Caco-2 (cell line): Measurements from ENCODE around the gene DAD1. TPM values are rescaled to one million over a fixed set of nuclear protein-coding genes. Genes with fewer than 3 reads are reported as not detected.

Source experiments
- BruUV-seq: library from RNA; stranded (reverse); fragments of 400-500 nt; replicated peaks from 2 replicates; lab custom pipeline; 2021; lab: Mats Ljungman, UMichigan
- CTCF ChIA-PET: fragments of 300-600 bp; sonication (Branson Sonifier 250); formaldehyde crosslinking; loops from one replicate; lab custom pipeline; 2022; ENCODE audit warnings: antibody characterized with exemption; lab: Charles Lee
- POLR2A ChIA-PET: fragments of 300-600 bp; sonication (Branson Sonifier 250); formaldehyde crosslinking; loops from one replicate; lab custom pipeline; 2022; ENCODE audit warnings: antibody characterized with exemption; lab: Charles Lee
- DNase-seq, 2 experiments: peaks; one replicate each; pipeline versions ENCODE4 v3.0.0 to v3.0.0-alpha.2; 2020 to 2022
- H3K27me3 ChIP-seq: replicated peaks from 2 replicates; pipeline ENCODE4 v1.6.0; 2011; ENCODE audit warnings: low read length; ENCODE audit not compliant: control insufficient read depth, insufficient read depth
- H3K36me3 ChIP-seq: 2 replicates; pipeline ENCODE4 v1.5.1; 2011; ENCODE audit warnings: low read length; ENCODE audit not compliant: control insufficient read depth, insufficient read depth
- H3K4me1 ChIP-seq: fragments of 250-450 bp; sonication (Bioruptor Pico); 2 replicates; pipeline ENCODE4 v1.5.1; 2020; ENCODE audit warnings: mild to moderate bottlenecking
- H3K4me3 ChIP-seq: 2 replicates; pipeline ENCODE4 v1.5.1; 2011; ENCODE audit warnings: low read depth, mild to moderate bottlenecking, control low read depth, low read length
- H3K9me3 ChIP-seq: fragments of 250-450 bp; sonication (Bioruptor Pico); 2 replicates; pipeline ENCODE4 v1.5.1; 2020; ENCODE audit warnings: mild to moderate bottlenecking, moderate library complexity
- H3K27ac Mint-ChIP-seq: one replicate; pipeline ENCODE4 v1.8.0; 2022; ENCODE audit warnings: mixed read lengths; ENCODE audit not compliant: unreplicated experiment
- H3K27me3 Mint-ChIP-seq: one replicate; pipeline ENCODE4 v1.8.0; 2022; ENCODE audit warnings: mixed read lengths; ENCODE audit not compliant: insufficient read depth, unreplicated experiment
- H3K36me3 Mint-ChIP-seq: one replicate; pipeline ENCODE4 v1.8.0; 2022; ENCODE audit warnings: mild to moderate bottlenecking, mixed read lengths; ENCODE audit not compliant: insufficient read depth, unreplicated experiment
- H3K4me1 Mint-ChIP-seq: one replicate; pipeline ENCODE4 v1.8.0; 2022; ENCODE audit warnings: low read depth, mixed read lengths; ENCODE audit not compliant: unreplicated experiment
- H3K4me3 Mint-ChIP-seq: one replicate; pipeline ENCODE4 v1.8.0; 2022; ENCODE audit warnings: mild to moderate bottlenecking, moderate library complexity, mixed read lengths; ENCODE audit not compliant: unreplicated experiment
- H3K9me3 Mint-ChIP-seq: one replicate; pipeline ENCODE4 v1.8.0; 2022; ENCODE audit warnings: mixed read lengths; ENCODE audit not compliant: unreplicated experiment
- intact Hi-C: fragments of 100-400 bp; cut with micrococcal nuclease; formaldehyde crosslinking; loops from one replicate; pipeline ENCODE4 v1.10.0; 2022; ENCODE audit not compliant: unreplicated experiment
- total RNA-seq: library from RNA; stranded (reverse); gene quantifications from 2 replicates; pipeline ENCODE4 v1.2.3, GENCODE V29; 2022
- TF ChIP-seq, protein P1 (sequence below), 2 experiments: fragments of 200-600 bp in 1 of 2; IDR thresholded peaks; 1 replicate in 1 of 2; 2 replicates in 1 of 2; pipeline versions ENCODE4 v1.5.1 to v1.8.0; 2011 to 2022; ENCODE audit warnings: antibody characterized with exemption in 1 of 2, control low read depth in 1 of 2, inconsistent platforms in 1 of 2, low read depth in 1 of 2, low read length in 1 of 2, mild to moderate bottlenecking in 1 of 2, moderate library complexity in 1 of 2; ENCODE audit not compliant: insufficient read depth in 1 of 2, severe bottlenecking in 1 of 2, unreplicated experiment in 1 of 2

Gene DAD1
- total RNA-seq, 1 experiment from 2014 or later = 160 TPM

DNA sequence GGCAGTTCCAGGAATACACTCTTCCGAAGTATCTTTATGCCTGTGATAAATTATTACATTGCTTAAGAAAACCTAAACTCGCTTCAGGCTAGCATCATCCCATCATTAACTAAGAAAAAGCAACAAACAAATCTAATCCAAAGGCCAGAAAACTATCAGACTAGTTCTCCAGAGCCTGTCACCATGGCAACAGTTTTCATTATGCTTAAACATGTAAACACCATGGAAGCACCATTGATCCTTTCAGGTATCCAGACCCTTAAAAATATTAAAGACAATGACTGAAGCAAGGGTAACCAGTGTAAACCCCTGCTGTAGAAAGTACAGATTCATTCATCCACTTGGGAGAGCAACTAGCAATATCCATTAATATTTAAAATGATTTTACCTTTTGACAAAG is 9.8 kb downstream of the DAD1 start:
- Histone ChIP-seq H3K9me3 (no peaks in the 10 kb centered on the region), H3K27me3 (no peaks in the 10 kb centered on the region), H3K4me3 (no peak overlapping the region), H3K4me1 (no peaks in the 10 kb centered on the region), H3K36me3 (no peaks in the 10 kb centered on the region)
- intact Hi-C loops = no loop called here
- Mint-ChIP-seq H3K27me3 (no peaks in the 10 kb centered on the region), H3K4me3 (no peak overlapping the region), H3K27ac (no peak overlapping the region), H3K9me3 (no peaks in the 10 kb centered on the region), H3K4me1 (peaks cover 30% of the 10 kb centered on the region), H3K36me3 (peaks cover 48% of the 10 kb centered on the region)
- TF ChIP-seq, protein P1, sequence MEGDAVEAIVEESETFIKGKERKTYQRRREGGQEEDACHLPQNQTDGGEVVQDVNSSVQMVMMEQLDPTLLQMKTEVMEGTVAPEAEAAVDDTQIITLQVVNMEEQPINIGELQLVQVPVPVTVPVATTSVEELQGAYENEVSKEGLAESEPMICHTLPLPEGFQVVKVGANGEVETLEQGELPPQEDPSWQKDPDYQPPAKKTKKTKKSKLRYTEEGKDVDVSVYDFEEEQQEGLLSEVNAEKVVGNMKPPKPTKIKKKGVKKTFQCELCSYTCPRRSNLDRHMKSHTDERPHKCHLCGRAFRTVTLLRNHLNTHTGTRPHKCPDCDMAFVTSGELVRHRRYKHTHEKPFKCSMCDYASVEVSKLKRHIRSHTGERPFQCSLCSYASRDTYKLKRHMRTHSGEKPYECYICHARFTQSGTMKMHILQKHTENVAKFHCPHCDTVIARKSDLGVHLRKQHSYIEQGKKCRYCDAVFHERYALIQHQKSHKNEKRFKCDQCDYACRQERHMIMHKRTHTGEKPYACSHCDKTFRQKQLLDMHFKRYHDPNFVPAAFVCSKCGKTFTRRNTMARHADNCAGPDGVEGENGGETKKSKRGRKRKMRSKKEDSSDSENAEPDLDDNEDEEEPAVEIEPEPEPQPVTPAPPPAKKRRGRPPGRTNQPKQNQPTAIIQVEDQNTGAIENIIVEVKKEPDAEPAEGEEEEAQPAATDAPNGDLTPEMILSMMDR (IDR thresholded peaks at IDR 0.05; ENCODE audit: insufficient read depth in 1 of 2, low read depth in 1 of 2, low read length in 1 of 2, severe bottlenecking in 1 of 2, unreplicated experiment in 1 of 2) = no peak
- no TSS peak for BruUV-seq
- no peak for DNase-seq
- ChIA-PET POLR2A (interaction anchor here (0.7 to 1.0 kb wide), 2 partner anchors 10 to 307 kb away, joined by 6 to 8 read pairs; partner anchors contain the start of gene DAD1), CTCF (no interaction called here)

DNA sequence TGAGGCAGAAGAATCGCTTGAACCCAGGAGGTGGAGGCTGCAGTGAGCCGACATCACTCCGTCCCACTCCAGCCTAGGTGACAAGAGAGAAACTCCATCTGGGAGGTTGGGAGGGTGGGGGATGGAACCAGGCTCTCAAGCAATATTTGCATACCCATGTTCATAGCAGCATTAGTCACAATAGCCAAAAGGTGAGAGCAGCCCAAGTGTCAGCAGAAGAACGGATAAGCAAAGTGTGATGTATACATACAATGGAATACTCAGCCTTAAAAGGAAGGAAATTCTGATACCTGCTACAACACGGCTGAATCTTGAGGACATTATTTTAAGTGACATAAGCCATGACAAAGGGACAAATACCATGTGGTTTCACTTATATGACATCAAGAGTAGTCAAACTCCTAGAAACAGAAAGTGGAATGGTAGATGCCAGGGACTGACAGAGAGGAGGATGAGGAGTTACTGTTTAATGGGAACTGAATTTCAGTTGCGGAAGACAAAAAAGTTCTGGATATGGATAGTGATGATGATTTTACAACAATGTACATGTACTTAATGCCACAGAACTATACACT is 11.6 kb downstream of the DAD1 start:
- Histone ChIP-seq H3K9me3 (no peaks in the 10 kb centered on the region), H3K27me3 (no peaks in the 10 kb centered on the region), H3K4me3 (no peak overlapping the region), H3K36me3 (no peaks in the 10 kb centered on the region), H3K4me1 (peaks cover 9% of the 10 kb centered on the region)
- Mint-ChIP-seq H3K4me1 (peaks cover 23% of the 10 kb centered on the region), H3K36me3 (peaks cover 64% of the 10 kb centered on the region), H3K9me3 (no peaks in the 10 kb centered on the region), H3K27me3 (no peaks in the 10 kb centered on the region), H3K4me3 (no peak overlapping the region), H3K27ac (no peak overlapping the region)
- POLR2A ChIA-PET = no interaction called here
- CTCF ChIA-PET = no interaction called here
- no peak for DNase-seq
- TF ChIP-seq, protein P1 (IDR thresholded peaks at IDR 0.05; ENCODE audit: insufficient read depth in 1 of 2, low read depth in 1 of 2, low read length in 1 of 2, severe bottlenecking in 1 of 2, unreplicated experiment in 1 of 2) = no peak
- no TSS peak for BruUV-seq
- intact Hi-C loops = no loop called here

DNA sequence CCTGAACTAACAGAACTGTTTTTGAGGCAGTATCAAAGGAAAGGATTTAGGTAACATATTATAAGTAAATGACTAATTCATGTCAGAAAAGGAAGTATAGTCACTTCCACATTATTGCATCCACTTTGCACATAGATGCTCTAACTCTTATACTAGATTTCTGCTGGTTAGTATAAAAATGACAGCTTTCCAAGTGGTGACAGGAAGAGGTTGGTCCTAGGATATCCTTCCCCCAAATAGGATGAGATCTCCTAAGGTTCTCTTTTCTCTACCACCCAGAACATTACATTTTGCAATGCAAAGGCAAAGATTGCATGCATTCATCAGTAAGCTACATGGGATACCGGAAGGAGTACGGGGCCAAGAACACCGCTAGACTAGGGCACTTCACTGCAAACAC is 15.2 kb downstream of the DAD1 start:
- DNase-seq = no peak
- Histone ChIP-seq H3K9me3 (no peaks in the 10 kb centered on the region), H3K4me3 (no peak overlapping the region), H3K4me1 (peaks cover 38% of the 10 kb centered on the region), H3K27me3 (no peaks in the 10 kb centered on the region), H3K36me3 (peaks cover 1% of the 10 kb centered on the region; the same call in 1 of the 2 replicates)
- Mint-ChIP-seq H3K9me3 (no peaks in the 10 kb centered on the region), H3K27me3 (no peaks in the 10 kb centered on the region), H3K4me1 (peaks cover 35% of the 10 kb centered on the region), H3K4me3 (no peak overlapping the region), H3K27ac (peak overlapping the region; percentile 77), H3K36me3 (peaks cover 67% of the 10 kb centered on the region)
- TF ChIP-seq, protein P1 (IDR thresholded peaks at IDR 0.05; ENCODE audit: insufficient read depth in 1 of 2, low read depth in 1 of 2, low read length in 1 of 2, severe bottlenecking in 1 of 2, unreplicated experiment in 1 of 2) = no peak
- intact Hi-C loops = loop anchor here (5.0 kb wide), 3 partner anchors 138 to 233 kb away; no protein-coding TSS in a partner anchor
- no TSS peak for BruUV-seq
- ChIA-PET CTCF (interaction anchor here (0.7 to 1.3 kb wide), 2 partner anchors 9 to 79 kb away, joined by 4 read pairs; no protein-coding TSS in a partner anchor), POLR2A (no interaction called here)
